Neural cell (in vitro differentiated cells): ENCODE results near the gene SMR3A. TPM values are rescaled to one million over a fixed set of nuclear protein-coding genes. Genes with fewer than 3 reads are reported as not detected.

Experiments
- H2AFZ ChIP-seq: fragments of 200-600, 300-800 bp; sonication (generic), shearing (Covaris generic); 2 replicates; pipeline ENCODE4 v1.6.0; 2014; ENCODE audit warnings: low read depth, mild to moderate bottlenecking, antibody characterized with exemption, low read length, moderate library complexity
- H3F3A ChIP-seq: fragments of 200-600 bp; shearing (Covaris generic); 2 replicates; pipeline ENCODE4 v1.6.1; 2016; ENCODE audit warnings: mild to moderate bottlenecking, moderate library complexity, mixed read lengths, antibody characterized with exemption, low read length; ENCODE audit not compliant: insufficient read depth, poor library complexity, severe bottlenecking
- H3K27ac ChIP-seq: fragments of 200-600, 300-800 bp; sonication (generic), shearing (Covaris generic); 2 replicates; pipeline ENCODE4 v1.5.1; 2014; ENCODE audit warnings: mild to moderate bottlenecking, low read length, moderate library complexity
- H3K27me3 ChIP-seq: fragments of 300-800, 200-600 bp; sonication (generic), shearing (Covaris generic); 2 replicates; pipeline ENCODE4 v1.6.0; 2014; ENCODE audit warnings: mild to moderate bottlenecking, low read depth, low read length, moderate library complexity; ENCODE audit not compliant: insufficient read depth
- H3K36me3 ChIP-seq: fragments of 300-800, 200-600 bp; sonication (generic), shearing (Covaris generic); 2 replicates; pipeline ENCODE4 v1.5.1; 2014; ENCODE audit warnings: mild to moderate bottlenecking, antibody characterized with exemption, low read length, moderate library complexity; ENCODE audit not compliant: insufficient read depth
- H3K4me2 ChIP-seq: fragments of 300-800, 200-600 bp; sonication (generic), shearing (Covaris generic); 2 replicates; pipeline ENCODE4 v1.6.0; 2014; ENCODE audit warnings: mild to moderate bottlenecking, low read length
- H3K4me3 ChIP-seq: fragments of 300-800, 200-600 bp; sonication (generic), shearing (Covaris generic); 2 replicates; pipeline ENCODE4 v1.5.1; 2014; ENCODE audit warnings: mild to moderate bottlenecking, low read length, moderate library complexity
- H3K79me2 ChIP-seq: fragments of 200-600 bp; shearing (Covaris generic); replicated peaks from 2 replicates; pipeline ENCODE4 v1.6.0; 2014; ENCODE audit warnings: mild to moderate bottlenecking, low read length, moderate library complexity; ENCODE audit not compliant: insufficient read depth
- H3K9ac ChIP-seq: fragments of 300-800, 200-600 bp; sonication (generic), shearing (Covaris generic); 2 replicates; pipeline ENCODE4 v1.6.1; 2016; ENCODE audit warnings: mild to moderate bottlenecking, low read length, mixed read lengths
- H3K9me2 ChIP-seq: fragments of 200-600 bp; shearing (Covaris generic); 2 replicates; pipeline ENCODE4 v1.6.1; 2016; ENCODE audit warnings: mild to moderate bottlenecking, low read length, mixed read lengths; ENCODE audit not compliant: insufficient read depth
- H3K9me3 ChIP-seq: fragments of 200-600, 300-800 bp; sonication (generic), shearing (Covaris generic); 2 replicates; pipeline ENCODE4 v1.6.1; 2016; ENCODE audit warnings: mild to moderate bottlenecking, mixed run types, low read length, moderate library complexity, mixed read lengths
- H4K20me1 ChIP-seq: fragments of 200-600 bp; shearing (Covaris generic); 2 replicates; pipeline ENCODE4 v1.6.1; 2016; ENCODE audit warnings: mild to moderate bottlenecking, mixed run types; ENCODE audit not compliant: insufficient read depth
- CTCF ChIP-seq: fragments of 450-650 bp; IDR thresholded peaks from 2 replicates; pipeline ENCODE4 v1.5.1; 2014; ENCODE audit warnings: antibody characterized with exemption, mild to moderate bottlenecking, moderate library complexity; ENCODE audit not compliant: poor library complexity, severe bottlenecking
- EP300 ChIP-seq: fragments of 450-650 bp; conservative IDR thresholded peaks from 2 replicates; pipeline ENCODE4 v1.6.1; 2014; ENCODE audit warnings: antibody characterized with exemption, mild to moderate bottlenecking, moderate library complexity; ENCODE audit not compliant: poor library complexity, severe bottlenecking
- EZH2 ChIP-seq: fragments of 200-600, 300-800 bp; shearing (Covaris generic), sonication (generic); IDR thresholded peaks from 2 replicates; pipeline ENCODE4 v1.6.1; 2014; ENCODE audit warnings: antibody characterized with exemption, low read length, borderline replicate concordance, mild to moderate bottlenecking; ENCODE audit not compliant: insufficient read depth, poor library complexity, severe bottlenecking
- MXI1 ChIP-seq: fragments of 450-650 bp; conservative IDR thresholded peaks from 2 replicates; pipeline ENCODE4 v1.6.1; 2014; ENCODE audit warnings: antibody characterized with exemption, mild to moderate bottlenecking; ENCODE audit not compliant: poor library complexity, severe bottlenecking
- POLR2AphosphoS5 ChIP-seq: IDR thresholded peaks from 2 replicates; pipeline ENCODE4 v1.6.1; 2012
- RAD21 ChIP-seq: fragments of 450-650 bp; conservative IDR thresholded peaks from 2 replicates; pipeline ENCODE4 v1.6.1; 2014; ENCODE audit warnings: antibody characterized with exemption, mild to moderate bottlenecking, moderate library complexity
- REST ChIP-seq: IDR thresholded peaks from 2 replicates; pipeline ENCODE4 v1.6.1; 2012; ENCODE audit warnings: borderline replicate concordance
- SMC3 ChIP-seq: fragments of 450-650 bp; conservative IDR thresholded peaks from 2 replicates; pipeline ENCODE4 v1.6.1; 2014; ENCODE audit warnings: antibody characterized with exemption, mild to moderate bottlenecking, moderate library complexity; ENCODE audit not compliant: poor library complexity
- TAF1 ChIP-seq: IDR thresholded peaks from 2 replicates; pipeline ENCODE4 v1.6.1; 2012; ENCODE audit warnings: low read depth
- polyA plus RNA-seq: library from polyadenylated mRNA; depleted of rRNA; stranded (reverse); fragments of >200 nt; gene quantifications from 2 replicates; pipeline ENCODE4 v1.2.3, GENCODE V29; 2014

Gene SMR3A
- polyA plus RNA-seq, 1 donor from 2014 or later, result not detected

- no peak overlapping the region for H3K27ac ChIP-seq
- no peak overlapping the region for H3K4me2 ChIP-seq
Measured at GRCh38 chr4:70392057-70392776, 31.7 kb downstream of the SMR3A start.

GRCh38 chr4:70397580-70397979, 37.0 kb downstream of the SMR3A start, which contains the start of gene OPRPN:
TSS of gene OPRPN (plus strand) at chr4:70397940. CDS start at chr4:70399286, 1,346 bp downstream.
- Histone ChIP-seq H3K9me2 (no peaks in the 10 kb centered on the region), H3K9ac (no peak within 1 kb of the TSS), H2AFZ (no peak within 1 kb of the TSS), H3F3A (no peaks in the 10 kb centered on the region), H3K4me3 (no peak within 1 kb of the TSS), H3K36me3 (no peaks in the 10 kb centered on the region), H3K79me2 (no peaks in the 10 kb centered on the region), H3K27ac (no peak within 1 kb of the TSS), H3K9me3 (no peaks in the 10 kb centered on the region), H3K4me2 (no peak within 1 kb of the TSS), H4K20me1 (no peaks in the 10 kb centered on the region), H3K27me3 (no peaks in the 10 kb centered on the region)
- TF ChIP-seq REST, result no peak
- TF ChIP-seq CTCF, result no peak
- TF ChIP-seq MXI1, result no peak

More at GRCh38 chr4:70392057-70392776, 31.7 kb downstream of the SMR3A start:
- H3F3A ChIP-seq, result no peaks in the 10 kb centered on the region
- no peaks in the 10 kb centered on the region for H4K20me1 ChIP-seq
- no peak overlapping the region for H2AFZ ChIP-seq
- H3K4me3 ChIP-seq, result no peak overlapping the region
- no peaks in the 10 kb centered on the region for H3K9me2 ChIP-seq
- no peaks in the 10 kb centered on the region for H3K79me2 ChIP-seq
- H3K36me3 ChIP-seq, result no peaks in the 10 kb centered on the region
- no peak overlapping the region for H3K9ac ChIP-seq
- TF ChIP-seq SMC3 (no peak), EP300 (no peak), EZH2 (no peak), RAD21 (no peak), POLR2AphosphoS5 (no peak), REST (no peak), CTCF (no peak), TAF1 (no peak), MXI1 (no peak)
- H3K9me3 ChIP-seq, result no peaks in the 10 kb centered on the region
- no peaks in the 10 kb centered on the region for H3K27me3 ChIP-seq
